SIG-M5 treated with dmso at 0.1 percent for 504 hours (cell line): ENCODE results near the gene CTDP1.
"Not testable (repeated sequence)": the region's sequence is repeated elsewhere in the genome, so short reads cannot be mapped to it uniquely, and the experiment has no call there.

Experiments
- DNase-seq: peaks from one replicate; lab custom pipeline; 2025; ENCODE audit not compliant: unreplicated experiment; lab: John Stamatoyannopoulos, UW

Gene CTDP1

GRCh38 chr18:79697976-79698375, 18.4 kb downstream of the CTDP1 start:
- DNase-seq = no peak

DNA sequence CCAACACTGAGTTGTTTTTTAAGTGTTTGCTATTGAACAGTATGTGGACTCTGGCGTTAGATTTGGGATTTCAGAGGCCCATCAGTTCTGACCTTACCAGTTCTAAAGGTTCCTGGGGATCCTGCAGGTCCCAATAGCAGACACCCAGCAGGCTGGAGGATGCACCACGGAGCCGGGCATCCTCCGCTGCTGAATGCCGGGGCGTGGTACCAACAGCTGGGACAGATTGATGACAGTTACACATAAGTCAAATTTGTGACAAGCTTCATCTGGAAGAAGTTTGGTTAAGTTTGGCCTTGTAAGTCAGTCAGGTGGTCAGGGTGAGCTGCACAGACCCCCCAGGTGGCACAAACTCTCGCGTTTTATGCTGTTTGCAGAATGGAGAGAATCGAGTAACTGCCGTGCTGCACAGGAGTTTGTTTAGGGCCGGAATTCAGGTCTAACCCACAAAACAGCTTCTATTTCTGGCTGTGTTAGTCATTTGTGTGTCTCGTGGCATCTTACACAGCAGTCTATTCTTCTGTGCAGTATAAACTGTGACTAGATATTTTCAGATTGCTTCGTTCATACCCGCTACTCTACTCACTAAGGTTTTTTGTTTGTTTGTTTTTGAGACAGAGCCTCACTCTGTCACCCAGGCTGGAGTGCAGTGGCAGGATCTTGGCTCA, 19.2 kb downstream of the CTDP1 start:
- DNase-seq = no peak

DNA sequence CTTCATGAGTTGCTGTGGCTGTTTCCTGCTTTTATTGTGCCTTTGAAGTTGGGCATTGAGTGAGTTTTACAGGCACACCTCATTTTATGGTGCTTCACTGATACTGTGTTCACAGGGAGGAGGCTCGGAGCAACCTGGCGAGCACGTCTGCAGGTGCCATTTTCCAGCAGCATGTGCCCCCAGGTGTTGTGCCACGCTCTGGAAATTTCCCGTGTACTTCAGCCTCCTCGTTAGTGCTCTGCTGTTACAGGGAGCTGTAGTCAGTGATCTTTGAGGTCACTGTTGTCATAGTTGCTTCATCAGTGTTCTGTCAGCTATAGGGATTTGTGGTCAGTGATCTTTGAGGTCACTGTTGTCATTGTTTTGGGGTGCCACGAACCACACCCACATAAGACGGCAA, 20.1 kb downstream of the CTDP1 start:
- DNase-seq = no peak

DNA sequence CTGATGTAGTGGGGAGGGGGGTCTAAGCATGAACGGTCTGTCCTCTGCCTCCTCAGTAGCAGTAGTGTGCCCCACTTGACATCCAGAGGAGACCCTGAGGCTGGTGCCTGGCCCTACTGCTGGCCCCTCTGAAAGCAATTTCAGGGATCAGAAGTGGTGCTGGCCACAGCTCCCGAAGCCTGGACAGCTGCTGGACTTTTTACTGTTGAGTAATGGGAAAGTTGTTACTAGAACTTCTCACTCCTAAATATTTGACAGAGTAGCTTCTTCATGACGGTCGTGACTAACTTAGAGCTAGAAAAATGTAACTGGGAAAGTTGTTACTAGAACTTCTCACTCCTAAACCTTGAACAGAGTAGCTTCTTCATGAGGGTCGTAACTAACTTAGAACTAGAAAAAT, 23.3 kb downstream of the CTDP1 start:
- DNase-seq = no peak

GRCh38 chr18:79704631-79705030, 25.0 kb downstream of the CTDP1 start:
- DNase-seq = no peak

DNA sequence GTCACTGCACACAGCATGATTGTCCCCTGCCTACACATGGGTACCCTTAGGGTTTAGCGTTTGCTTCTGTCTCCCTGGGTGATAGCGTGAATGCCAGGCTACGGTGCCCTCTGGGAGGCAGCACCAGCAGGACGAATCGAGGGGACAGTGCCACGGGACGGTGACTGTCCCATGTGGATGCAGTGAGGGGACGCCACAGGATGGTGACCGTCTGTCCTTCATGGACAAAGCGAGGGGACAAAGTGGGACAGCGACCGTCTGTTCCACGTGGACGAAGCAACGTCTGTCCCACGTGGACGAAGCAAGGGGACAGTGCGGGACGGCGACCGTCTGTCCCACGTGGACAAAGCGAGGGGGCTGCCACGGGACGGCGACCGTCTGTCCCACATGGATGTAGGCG, 25.7 kb downstream of the CTDP1 start:
- no peak for DNase-seq

GRCh38 chr18:79706006-79706405, 26.4 kb downstream of the CTDP1 start:
- DNase-seq = no peak

DNA sequence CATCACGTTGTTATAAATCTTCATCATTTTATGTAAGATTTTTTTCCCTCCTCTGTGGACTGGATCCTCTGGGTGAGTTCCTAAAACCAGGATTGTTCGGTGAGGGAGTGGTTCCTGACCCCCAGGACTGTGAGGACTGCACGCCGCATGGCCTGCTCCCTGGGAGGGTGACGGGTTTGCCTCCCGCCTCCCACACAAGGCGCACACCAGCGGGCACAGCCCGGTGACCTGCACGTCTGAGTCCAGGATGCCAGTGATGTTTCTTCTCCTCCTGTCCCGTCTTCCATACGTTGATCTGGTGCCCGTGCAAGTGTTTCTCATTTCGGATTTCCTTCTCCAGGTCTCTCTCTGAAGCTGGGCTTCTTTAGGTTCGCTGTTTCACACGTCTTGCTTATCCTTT, 27.1 kb downstream of the CTDP1 start:
- no peak for DNase-seq

- no peak for DNase-seq
These were observed 27.6 kb downstream of the CTDP1 start for GRCh38 chr18:79707239-79707638.

DNA sequence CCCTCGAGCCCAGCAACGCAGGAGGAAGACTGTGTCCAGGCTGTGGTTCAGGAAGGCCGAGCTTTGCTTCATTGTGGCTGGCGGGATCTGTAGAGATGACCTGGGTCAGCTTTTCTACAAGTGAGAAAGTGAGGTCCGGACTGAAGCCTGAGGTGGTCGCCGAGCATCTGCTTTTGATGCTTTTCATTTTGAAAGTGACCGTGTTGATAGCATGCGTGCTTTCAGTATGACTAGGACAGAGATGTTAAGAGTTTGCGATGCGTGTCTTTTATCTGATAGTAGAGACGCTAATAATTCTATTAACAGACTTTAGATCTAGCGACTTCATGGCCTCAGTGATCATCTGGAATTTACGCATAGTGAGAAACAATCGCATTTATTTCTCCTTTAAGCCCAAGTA, 28.1 kb downstream of the CTDP1 start:
- DNase-seq = no peak

GRCh38 chr18:79708412-79708811, 28.8 kb downstream of the CTDP1 start:
- DNase-seq = no peak

DNA sequence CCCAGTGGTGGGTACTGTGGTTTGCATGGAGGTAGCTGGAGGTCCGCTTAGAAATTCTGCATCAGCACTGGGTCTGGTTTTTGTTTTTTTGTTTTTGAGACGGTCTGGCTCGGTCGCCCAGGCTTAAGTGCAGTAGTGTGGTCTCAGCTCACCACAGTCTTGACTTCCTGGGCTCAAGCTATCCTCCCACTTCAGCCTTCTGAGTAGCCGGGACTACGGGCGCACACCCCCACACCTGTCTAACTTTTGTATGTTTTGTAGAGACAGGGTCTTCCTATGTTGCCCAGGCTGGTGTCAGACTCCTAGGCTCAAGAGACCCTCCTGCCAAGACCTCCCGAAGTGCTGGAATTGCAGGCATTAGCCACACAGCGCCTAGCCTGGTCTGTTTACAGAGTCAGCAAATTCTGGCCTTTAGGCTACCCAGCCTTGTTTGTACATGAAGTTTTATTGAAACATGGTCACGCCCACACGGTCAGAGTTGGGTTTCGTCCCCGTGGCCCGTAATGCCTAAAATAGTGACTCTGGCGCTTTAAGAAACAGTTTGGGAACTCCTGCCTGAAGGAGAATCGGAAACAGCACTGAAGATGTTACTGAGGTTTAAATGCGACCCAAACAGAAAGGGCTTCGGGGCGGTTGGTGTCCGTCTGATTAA, 32.7 kb downstream of the CTDP1 start:
- DNase-seq = no peak

DNA sequence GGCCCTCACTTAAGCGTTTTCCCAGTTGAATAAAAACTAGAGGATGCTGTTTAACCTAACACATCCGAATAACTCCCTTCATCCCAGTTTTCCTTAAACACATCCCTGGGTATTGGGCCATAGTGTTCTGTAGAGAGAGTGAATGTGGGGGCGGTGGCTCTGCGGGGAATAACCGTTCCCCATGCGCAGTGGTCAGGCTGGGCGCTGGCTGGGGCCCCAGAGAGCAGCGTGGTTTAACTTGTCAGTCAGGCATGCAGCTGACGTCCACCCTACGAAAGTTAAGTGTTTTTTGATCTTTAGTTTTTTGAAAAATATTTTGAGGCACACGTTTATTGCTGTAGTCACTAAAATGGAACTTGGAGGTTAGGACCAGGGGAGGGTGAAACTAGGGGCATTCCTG, 33.7 kb downstream of the CTDP1 start:
- no peak for DNase-seq

DNA sequence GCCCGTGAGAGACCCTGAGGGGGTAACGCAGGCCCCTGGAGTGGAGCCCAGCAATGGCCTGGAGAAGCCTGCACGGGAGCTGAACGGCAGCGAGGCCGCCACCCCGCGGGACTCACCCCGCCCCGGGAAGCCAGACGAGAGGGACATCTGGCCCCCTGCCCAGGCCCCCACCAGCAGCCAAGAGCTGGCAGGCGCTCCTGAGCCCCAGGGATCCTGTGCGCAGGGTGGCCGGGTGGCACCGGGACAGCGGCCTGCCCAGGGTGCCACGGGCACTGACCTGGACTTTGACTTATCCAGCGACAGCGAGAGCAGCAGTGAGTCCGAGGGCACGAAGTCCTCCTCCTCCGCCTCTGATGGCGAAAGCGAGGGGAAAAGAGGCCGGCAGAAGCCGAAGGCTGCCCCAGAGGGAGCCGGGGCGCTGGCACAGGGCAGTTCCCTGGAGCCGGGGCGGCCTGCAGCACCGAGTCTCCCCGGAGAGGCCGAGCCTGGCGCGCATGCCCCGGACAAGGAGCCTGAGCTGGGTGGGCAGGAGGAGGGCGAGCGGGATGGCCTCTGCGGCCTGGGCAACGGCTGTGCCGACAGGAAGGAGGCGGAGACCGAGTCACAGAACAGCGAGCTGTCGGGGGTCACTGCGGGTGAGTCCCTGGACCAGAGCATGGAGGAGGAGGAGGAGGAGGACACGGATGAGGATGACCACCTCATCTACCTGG, 35.1 kb downstream of the CTDP1 start:
- no peak for DNase-seq

- DNase-seq = no peak
These were observed 35.7 kb downstream of the CTDP1 start for GRCh38 chr18:79715280-79715679.

DNA sequence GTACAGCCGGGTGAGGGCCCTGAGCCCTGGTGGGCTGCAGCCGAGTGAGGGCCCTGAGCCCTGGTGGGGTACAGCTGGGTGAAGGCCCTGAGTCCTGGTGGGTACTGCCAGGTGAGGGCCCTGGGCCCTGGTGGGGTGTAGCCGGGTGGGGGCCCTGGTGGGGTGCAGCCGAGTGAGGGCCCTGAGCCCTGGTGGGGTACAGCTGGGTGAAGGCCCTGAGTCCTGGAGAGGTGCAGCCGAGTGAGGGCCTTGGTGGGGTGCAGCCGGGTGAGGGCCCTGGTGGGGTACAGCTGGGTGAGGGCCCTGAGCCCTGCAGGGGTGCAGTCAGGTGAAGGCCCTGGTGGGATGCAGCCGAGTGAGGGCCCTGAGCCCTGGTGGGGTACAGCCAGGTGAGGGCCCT, 37.5 kb downstream of the CTDP1 start:
- DNase-seq = no peak

GRCh38 chr18:79717555-79718074, 38.0 kb downstream of the CTDP1 start:
- no peak for DNase-seq

GRCh38 chr18:79718126-79718525, 38.5 kb downstream of the CTDP1 start:
- DNase-seq = no peak

- DNase-seq = no peak
These were observed 39.4 kb downstream of the CTDP1 start for GRCh38 chr18:79718878-79719477.

GRCh38 chr18:79719478-79720358, 40.1 kb downstream of the CTDP1 start:
- not testable (repeated sequence) for DNase-seq

DNA sequence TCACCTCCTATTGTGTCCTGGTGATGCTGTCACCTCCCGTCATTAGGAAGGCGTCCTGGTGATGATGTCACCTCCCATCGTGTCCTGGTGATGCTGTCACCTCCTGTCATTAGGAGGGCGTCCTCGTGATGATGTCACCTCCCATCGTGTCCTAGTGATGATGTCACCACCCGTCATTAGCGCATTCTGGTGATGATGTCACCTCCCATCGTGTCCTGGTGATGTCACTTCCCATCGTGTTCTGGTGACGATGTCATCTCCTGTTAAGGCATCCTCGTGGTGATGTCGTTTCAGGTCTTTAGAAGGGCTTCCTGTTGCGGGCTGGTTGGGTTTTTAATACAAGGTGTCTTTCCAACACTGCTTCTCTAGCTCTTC, 40.7 kb downstream of the CTDP1 start:
- no peak for DNase-seq
